OCI-LY7 (cell line): ENCODE data around the gene MLLT3. TPM values are rescaled to one million over a fixed set of nuclear protein-coding genes. Genes with fewer than 3 reads are reported as not detected.

Experiments
- BruUV-seq: library from RNA; stranded (reverse); fragments of 400-500 nt; replicated peaks from 2 replicates; lab custom pipeline; 2021; lab: Mats Ljungman, UMichigan
- CTCF ChIA-PET: fragments of 300-600 bp; sonication (Branson Sonifier 250); formaldehyde crosslinking; loops from one replicate; lab custom pipeline; 2022; ENCODE audit warnings: antibody characterized with exemption; ENCODE audit not compliant: unreplicated experiment; lab: Charles Lee
- POLR2A ChIA-PET: fragments of 300-600 bp; sonication (Branson Sonifier 250); formaldehyde crosslinking; loops from one replicate; lab custom pipeline; 2022; ENCODE audit warnings: antibody characterized with exemption; lab: Charles Lee
- DNase-seq: peaks from one replicate; pipeline ENCODE4 v3.0.0-alpha.2; 2015; ENCODE audit warnings: low spot score
- H2AFZ ChIP-seq: fragments of 200-600 bp; sonication (generic), shearing (Covaris generic); 2 replicates; pipeline ENCODE4 v1.6.1; 2014; ENCODE audit warnings: mild to moderate bottlenecking, antibody characterized with exemption, low read length, moderate library complexity
- H3K27ac ChIP-seq: fragments of 200-600 bp; sonication (generic); 2 replicates; pipeline ENCODE4 v1.5.1; 2014; ENCODE audit warnings: mixed run types, low read depth, mild to moderate bottlenecking, moderate library complexity, low read length, inconsistent platforms; ENCODE audit not compliant: poor library complexity, severe bottlenecking
- H3K36me3 ChIP-seq: fragments of 200-600 bp; sonication (generic); 2 replicates; pipeline ENCODE4 v1.6.1; 2014; ENCODE audit warnings: mild to moderate bottlenecking, antibody characterized with exemption, low read length, moderate library complexity, mixed read lengths; ENCODE audit not compliant: insufficient read depth
- H3K4me1 ChIP-seq: fragments of 200-600 bp; sonication (generic); 2 replicates; pipeline ENCODE4 v1.5.1; 2014; ENCODE audit warnings: mild to moderate bottlenecking, low read length; ENCODE audit not compliant: insufficient read depth, poor library complexity, severe bottlenecking
- H3K4me2 ChIP-seq: fragments of 200-600 bp; sonication (generic); 2 replicates; pipeline ENCODE4 v1.6.1; 2014; ENCODE audit warnings: mild to moderate bottlenecking, low read length
- H3K4me3 ChIP-seq: fragments of 200-600 bp; sonication (generic); 2 replicates; pipeline ENCODE4 v1.5.1; 2014; ENCODE audit warnings: mild to moderate bottlenecking, low read depth, low read length; ENCODE audit not compliant: poor library complexity, severe bottlenecking
- H3K79me2 ChIP-seq: fragments of 200-600 bp; sonication (generic); 2 replicates; pipeline ENCODE4 v1.6.1; 2016; ENCODE audit warnings: low read depth, mild to moderate bottlenecking, low read length, moderate library complexity, mixed read lengths; ENCODE audit not compliant: insufficient read depth
- H3K9me2 ChIP-seq: fragments of 200-600 bp; sonication (generic); 2 replicates; pipeline ENCODE4 v1.6.1; 2016; ENCODE audit warnings: mild to moderate bottlenecking, low read length, mixed read lengths; ENCODE audit not compliant: insufficient read depth
- H3K9me3 ChIP-seq: fragments of 200-600 bp; sonication (generic); 2 replicates; pipeline ENCODE4 v1.6.1; 2014; ENCODE audit warnings: mild to moderate bottlenecking, mixed run types, low read length, mixed read lengths
- H4K20me1 ChIP-seq: fragments of 200-600 bp; sonication (generic); 2 replicates; pipeline ENCODE4 v1.6.1; 2014; ENCODE audit warnings: mild to moderate bottlenecking, antibody characterized with exemption, low read length, moderate library complexity, mixed read lengths; ENCODE audit not compliant: insufficient read depth
- EZH2phosphoT487 ChIP-seq: fragments of 200-600 bp; sonication (generic); IDR thresholded peaks from 2 replicates; pipeline ENCODE4 v1.6.1; 2018; ENCODE audit warnings: low read depth, borderline replicate concordance, mild to moderate bottlenecking, mixed run types, antibody characterized with exemption, low read length, moderate library complexity, mixed read lengths
- intact Hi-C: fragments of 100-400 bp; cut with micrococcal nuclease; formaldehyde crosslinking; loops from one replicate; pipeline ENCODE4 v1.10.0; 2022; ENCODE audit not compliant: unreplicated experiment
- total RNA-seq, 2 experiments: library from RNA; depleted of rRNA in 1 of 2; stranded (reverse); fragments of >200 nt in 1 of 2; shearing (Covaris generic) in 1 of 2; gene quantifications; 2 replicates each; pipeline ENCODE4 v1.2.3, GENCODE V29; 2014 to 2022
- TF ChIP-seq, protein P1 (sequence below): fragments of 200-600 bp; sonication (generic); conservative IDR thresholded peaks from 2 replicates; pipeline ENCODE4 v1.5.1; 2014; ENCODE audit warnings: mild to moderate bottlenecking, antibody characterized with exemption, low read length, moderate library complexity, mixed read lengths

The MLLT3 gene
- total RNA-seq, 2 experiments from 2014 or later, result 7.1 to 9.9 TPM

DNA sequence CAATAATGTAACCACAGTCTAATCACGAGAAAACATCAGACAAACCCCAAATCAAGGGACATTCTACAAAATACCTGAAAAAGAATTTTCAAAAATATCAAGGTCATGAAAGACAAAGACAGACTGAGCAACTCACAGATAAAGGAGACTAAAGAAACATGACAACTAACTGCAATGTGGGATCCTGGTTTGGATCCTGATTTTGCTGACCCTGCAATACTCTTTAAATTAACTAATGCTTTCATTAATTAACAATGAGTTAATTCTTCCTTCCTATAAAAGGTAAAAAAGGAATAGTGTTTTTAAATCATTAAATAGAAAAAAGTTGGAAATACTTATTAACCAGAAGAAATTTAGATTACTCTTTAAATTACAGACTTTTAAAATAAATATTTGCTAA is 103.6 kb downstream of the MLLT3 start:
- no peak for DNase-seq
- no peaks in the 10 kb centered on the region for H3K79me2 ChIP-seq
- no peak for TF ChIP-seq EZH2phosphoT487
- TF ChIP-seq, protein P1, sequence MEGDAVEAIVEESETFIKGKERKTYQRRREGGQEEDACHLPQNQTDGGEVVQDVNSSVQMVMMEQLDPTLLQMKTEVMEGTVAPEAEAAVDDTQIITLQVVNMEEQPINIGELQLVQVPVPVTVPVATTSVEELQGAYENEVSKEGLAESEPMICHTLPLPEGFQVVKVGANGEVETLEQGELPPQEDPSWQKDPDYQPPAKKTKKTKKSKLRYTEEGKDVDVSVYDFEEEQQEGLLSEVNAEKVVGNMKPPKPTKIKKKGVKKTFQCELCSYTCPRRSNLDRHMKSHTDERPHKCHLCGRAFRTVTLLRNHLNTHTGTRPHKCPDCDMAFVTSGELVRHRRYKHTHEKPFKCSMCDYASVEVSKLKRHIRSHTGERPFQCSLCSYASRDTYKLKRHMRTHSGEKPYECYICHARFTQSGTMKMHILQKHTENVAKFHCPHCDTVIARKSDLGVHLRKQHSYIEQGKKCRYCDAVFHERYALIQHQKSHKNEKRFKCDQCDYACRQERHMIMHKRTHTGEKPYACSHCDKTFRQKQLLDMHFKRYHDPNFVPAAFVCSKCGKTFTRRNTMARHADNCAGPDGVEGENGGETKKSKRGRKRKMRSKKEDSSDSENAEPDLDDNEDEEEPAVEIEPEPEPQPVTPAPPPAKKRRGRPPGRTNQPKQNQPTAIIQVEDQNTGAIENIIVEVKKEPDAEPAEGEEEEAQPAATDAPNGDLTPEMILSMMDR, result no peak
- H3K36me3 ChIP-seq, result no peaks in the 10 kb centered on the region
- CTCF ChIA-PET, result no interaction called here
- H3K9me2 ChIP-seq, result no peaks in the 10 kb centered on the region
- no peaks in the 10 kb centered on the region for H3K4me1 ChIP-seq
- no peak overlapping the region for H3K4me3 ChIP-seq
- no peaks in the 10 kb centered on the region for H4K20me1 ChIP-seq
- no peaks in the 10 kb centered on the region for H3K9me3 ChIP-seq
- no peak overlapping the region for H3K4me2 ChIP-seq
- no TSS peak for BruUV-seq
- no peak overlapping the region for H2AFZ ChIP-seq
- no peak overlapping the region for H3K27ac ChIP-seq
- intact Hi-C loops, result no loop called here
- POLR2A ChIA-PET, result no interaction called here

DNA sequence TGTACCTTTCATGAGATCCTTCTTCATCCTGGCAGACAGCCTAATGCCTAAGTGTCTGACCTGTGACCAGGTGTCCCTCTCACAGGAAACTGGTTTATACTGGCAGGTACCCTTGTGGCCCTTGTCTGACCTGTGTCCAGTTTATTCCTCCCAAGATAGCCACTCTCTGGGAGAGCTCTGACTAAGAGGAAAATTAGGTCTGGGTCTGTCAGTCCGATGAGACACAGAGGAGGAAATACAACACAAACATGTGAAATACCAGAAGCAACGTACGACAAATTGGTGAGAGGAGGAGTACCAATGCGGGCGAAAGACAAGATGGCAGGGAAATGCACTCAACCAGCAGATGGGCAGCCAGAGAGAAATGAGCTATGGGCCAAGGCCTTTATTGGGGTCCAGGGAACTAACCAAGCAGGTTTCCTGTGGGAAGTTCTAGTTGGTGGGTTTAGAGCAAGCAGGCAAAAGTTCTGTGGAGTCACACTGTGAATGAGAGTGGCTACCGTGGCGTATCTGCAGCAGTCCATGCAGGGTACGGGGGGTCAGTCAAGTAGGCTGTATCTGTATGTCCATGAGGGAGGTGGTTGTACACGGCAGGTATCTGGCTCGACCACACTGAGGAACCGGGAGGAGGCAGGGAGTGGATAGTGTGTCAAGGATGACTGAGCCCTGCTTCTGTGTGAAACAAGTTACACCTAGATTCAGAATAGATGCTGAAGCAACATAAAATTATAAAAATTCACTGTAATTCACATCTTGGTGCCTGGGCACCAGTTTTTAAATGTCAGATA is 109.0 kb downstream of the MLLT3 start:
- no peak overlapping the region for H3K4me2 ChIP-seq
- no peak overlapping the region for H3K27ac ChIP-seq
- CTCF ChIA-PET, result no interaction called here

DNA sequence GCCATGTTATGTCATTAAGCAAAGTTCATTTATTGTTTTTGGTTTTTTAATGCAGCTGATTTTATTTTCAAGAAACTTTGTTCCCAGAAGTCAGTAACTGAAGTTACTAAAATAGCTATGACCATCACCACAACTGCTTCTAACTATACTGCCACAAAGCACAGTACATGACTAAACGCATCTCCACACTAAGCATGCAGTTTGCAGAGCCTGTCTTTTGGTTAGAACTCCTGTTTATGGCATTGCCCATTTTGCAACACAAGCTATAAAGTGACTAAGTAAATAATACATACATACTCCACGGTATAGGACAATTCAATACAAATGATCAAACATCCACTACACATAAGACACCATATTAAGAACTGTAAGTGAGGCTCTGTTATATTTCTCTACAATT is 109.7 kb downstream of the MLLT3 start:
- no peaks in the 10 kb centered on the region for H3K36me3 ChIP-seq
- no peaks in the 10 kb centered on the region for H4K20me1 ChIP-seq
- BruUV-seq, result no TSS peak
- intact Hi-C loops, result no loop called here
- no peak overlapping the region for H3K4me3 ChIP-seq
- no peaks in the 10 kb centered on the region for H3K4me1 ChIP-seq
- no peaks in the 10 kb centered on the region for H3K79me2 ChIP-seq
- TF ChIP-seq, protein P1, result no peak
- no peak for TF ChIP-seq EZH2phosphoT487
- H2AFZ ChIP-seq, result no peak overlapping the region
- H3K27ac ChIP-seq, result no peak overlapping the region
- H3K4me2 ChIP-seq, result no peak overlapping the region
- H3K9me3 ChIP-seq, result no peaks in the 10 kb centered on the region
- no peak for DNase-seq
- no peaks in the 10 kb centered on the region for H3K9me2 ChIP-seq
- POLR2A ChIA-PET, result no interaction called here
- CTCF ChIA-PET, result no interaction called here

More for the DNA sequence above, 109.0 kb downstream of the MLLT3 start:
- H3K36me3 ChIP-seq, result no peaks in the 10 kb centered on the region
- BruUV-seq, result no TSS peak
- intact Hi-C loops, result no loop called here
- POLR2A ChIA-PET, result no interaction called here
- no peak for TF ChIP-seq EZH2phosphoT487
- TF ChIP-seq, protein P1, result no peak
- H3K9me2 ChIP-seq, result no peaks in the 10 kb centered on the region
- H3K4me3 ChIP-seq, result no peak overlapping the region
- DNase-seq, result no peak
- no peaks in the 10 kb centered on the region for H3K79me2 ChIP-seq
- no peaks in the 10 kb centered on the region for H3K4me1 ChIP-seq
- H2AFZ ChIP-seq, result no peak overlapping the region
- no peaks in the 10 kb centered on the region for H3K9me3 ChIP-seq
- no peaks in the 10 kb centered on the region for H4K20me1 ChIP-seq
